Stimulated activated CD4-positive, alpha-beta T cell treated with anti-CD3 and anti-CD28 coated beads, Interleukin-15, amount 100 ng/mL, for 24 hours (primary cell): ENCODE data around the gene SLC25A26.

ENCODE experiments used
- DNase-seq: peaks from one replicate; pipeline ENCODE4 v3.0.0-alpha.2; 2020

Gene SLC25A26

GRCh38 chr3:66379565-66379964 is 158.8 kb downstream of the SLC25A26 start:
- no peak for DNase-seq

DNA sequence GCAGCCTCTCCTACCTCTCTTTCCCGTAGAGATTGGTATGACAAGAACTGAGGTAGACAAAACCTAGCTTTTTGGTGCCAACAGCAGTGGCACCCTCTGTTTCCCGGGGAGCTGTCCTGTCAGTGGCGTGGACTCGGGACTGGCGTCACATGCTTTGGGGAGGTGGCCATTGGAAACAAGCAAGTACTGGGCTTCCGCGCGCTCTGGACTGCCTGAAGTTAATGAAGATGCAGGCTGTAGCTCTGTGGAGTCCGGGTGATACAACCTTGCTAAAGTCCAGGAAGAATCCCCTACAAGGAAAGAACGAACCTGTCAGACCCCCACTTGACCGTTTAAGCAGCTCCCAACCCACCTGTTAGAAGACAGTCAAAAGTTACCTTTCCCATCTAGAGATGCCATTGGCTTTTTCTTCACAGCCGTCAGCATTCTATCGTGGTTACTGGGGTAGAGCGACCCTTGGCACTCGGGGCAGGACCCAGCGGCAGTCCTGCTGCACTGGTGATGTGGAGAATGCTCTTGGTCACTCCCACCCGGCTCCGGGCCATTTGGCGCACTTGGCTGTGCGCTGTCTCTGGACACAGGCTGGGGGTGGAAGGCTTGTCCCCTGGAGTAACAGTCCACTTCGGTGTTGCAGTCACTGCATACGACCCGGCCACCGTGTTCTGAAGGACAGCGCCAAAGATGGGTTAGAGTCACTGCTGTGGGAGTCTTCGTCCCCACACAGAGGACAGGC is 159.6 kb downstream of the SLC25A26 start:
- DNase-seq = no peak

GRCh38 chr3:66381626-66382025 is 160.8 kb downstream of the SLC25A26 start:
- no peak for DNase-seq

GRCh38 chr3:66382142-66382541 is 161.3 kb downstream of the SLC25A26 start:
- no peak for DNase-seq

GRCh38 chr3:66383023-66383422 is 162.2 kb downstream of the SLC25A26 start:
- no peak for DNase-seq

DNA sequence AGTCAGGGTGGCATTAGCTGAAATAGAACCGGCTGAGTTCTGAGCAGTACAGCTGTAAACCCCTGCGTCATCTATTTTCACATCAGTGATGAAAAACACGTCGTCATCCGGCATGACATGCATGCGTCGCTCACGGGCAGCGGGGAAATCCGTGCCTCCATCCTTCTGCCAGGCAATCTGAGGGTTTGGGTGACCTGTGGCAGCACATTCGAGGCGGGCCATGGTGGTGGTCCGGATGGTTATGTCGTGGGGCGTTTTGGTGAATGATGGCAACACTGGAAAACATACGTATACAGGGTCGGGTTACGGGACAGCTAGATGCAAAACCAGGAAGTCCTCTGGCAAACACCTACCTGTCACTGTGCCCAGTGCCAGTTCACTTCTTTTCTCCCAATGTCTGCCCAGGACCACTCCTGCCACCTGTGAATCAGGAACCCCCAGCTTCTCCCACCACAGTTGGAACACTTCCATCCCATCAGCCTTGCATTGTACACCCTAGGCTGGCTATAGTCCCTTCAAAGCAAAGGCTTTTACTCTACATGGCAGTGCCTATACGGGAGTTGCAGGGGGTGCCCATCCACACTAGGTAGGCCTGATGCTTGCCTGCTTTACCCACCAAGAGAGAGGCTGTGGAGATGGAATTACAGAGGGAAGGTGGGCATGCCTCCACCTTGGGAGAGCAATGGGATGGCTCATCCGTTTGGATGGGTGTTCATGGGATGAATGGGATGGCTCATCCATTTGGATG is 163.4 kb downstream of the SLC25A26 start:
- DNase-seq = no peak

GRCh38 chr3:66385066-66385465 is 164.3 kb downstream of the SLC25A26 start:
- DNase-seq = no peak

DNA sequence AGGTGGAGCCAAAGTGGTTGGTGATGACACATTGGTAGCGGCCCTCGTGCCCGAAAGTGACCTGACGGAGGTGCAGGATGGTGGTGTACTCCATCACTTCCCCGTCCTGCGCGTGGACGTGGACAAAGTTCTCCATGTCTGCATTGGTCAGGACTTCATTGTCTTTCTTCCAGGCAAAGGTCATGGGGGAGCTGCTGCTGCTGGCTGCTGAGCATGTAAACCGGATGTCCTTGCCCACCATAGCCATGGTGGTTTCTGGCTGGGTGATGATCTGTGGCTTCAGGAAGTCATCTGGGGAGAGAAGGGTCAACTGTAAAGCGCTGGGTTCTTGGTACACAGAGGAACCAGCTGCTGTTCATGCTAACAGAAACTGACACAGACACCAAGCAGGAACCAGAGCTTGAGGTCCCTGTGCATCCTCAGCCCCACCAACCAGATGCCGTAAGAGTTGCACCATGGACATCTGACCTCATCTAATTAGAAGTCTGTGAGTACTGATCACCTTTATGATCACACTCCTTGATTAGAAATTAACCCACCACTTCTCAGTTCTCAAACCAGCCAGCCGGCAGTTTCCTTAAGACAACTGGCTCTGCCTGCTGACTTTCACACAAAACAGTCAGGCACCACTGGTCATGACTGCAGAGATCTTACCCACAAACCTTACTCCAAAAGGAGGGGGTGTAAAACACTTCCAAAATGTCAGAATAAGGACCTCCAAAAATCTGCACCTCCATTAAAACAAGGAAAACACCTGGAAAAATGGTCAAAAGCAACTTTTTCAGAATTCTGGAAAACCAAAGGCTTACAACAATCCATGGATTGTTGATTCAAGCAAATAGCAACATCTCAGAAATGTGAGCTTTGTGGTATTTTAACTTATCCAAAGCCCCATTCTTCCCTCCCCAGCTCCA is 165.5 kb downstream of the SLC25A26 start:
- DNase-seq = no peak

- DNase-seq = no peak
Observed at GRCh38 chr3:66386925-66387650, 166.3 kb downstream of the SLC25A26 start.

DNA sequence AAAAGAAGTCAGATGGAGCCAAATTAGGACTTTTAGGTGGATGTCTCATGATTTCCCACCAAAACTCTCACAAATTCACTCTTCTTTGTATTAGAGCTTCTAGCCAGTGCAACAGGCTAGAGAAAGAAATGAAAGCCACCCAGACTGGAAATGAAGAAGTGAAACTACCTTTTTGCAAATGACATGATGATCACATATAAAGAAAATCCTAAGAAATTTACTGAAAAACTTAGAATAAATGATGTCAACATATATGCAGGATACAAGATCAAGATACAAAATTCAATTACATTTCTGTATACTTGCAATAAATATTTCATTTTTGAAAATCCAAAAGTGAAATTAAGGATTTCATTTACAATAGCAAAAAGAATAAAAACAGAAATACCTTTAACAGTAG is 169.2 kb downstream of the SLC25A26 start:
- DNase-seq = no peak

GRCh38 chr3:66392512-66392911 is 171.7 kb downstream of the SLC25A26 start:
- no peak for DNase-seq

DNA sequence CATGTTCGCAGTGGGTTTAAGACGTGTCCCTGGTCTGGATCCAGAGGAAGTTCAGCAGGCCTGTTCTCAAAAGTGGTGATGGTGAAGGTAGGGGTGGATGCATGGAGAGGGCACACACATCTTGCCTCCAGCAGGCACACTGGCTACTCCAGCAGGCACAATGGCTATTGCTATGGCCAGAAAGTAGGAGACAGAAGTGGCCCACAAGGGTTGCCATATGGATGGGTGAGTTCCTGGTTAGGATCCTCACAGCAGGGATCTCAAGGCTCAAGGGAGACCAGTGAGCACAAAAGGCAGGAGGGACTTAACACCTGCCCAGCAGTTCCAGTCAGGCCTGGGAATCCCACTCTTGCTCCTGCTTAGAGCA is 172.1 kb downstream of the SLC25A26 start:
- no peak for DNase-seq

GRCh38 chr3:66393333-66394005 is 172.7 kb downstream of the SLC25A26 start:
- no peak for DNase-seq

GRCh38 chr3:66394019-66394752 is 173.4 kb downstream of the SLC25A26 start:
- DNase-seq = peak; percentile 47

DNA sequence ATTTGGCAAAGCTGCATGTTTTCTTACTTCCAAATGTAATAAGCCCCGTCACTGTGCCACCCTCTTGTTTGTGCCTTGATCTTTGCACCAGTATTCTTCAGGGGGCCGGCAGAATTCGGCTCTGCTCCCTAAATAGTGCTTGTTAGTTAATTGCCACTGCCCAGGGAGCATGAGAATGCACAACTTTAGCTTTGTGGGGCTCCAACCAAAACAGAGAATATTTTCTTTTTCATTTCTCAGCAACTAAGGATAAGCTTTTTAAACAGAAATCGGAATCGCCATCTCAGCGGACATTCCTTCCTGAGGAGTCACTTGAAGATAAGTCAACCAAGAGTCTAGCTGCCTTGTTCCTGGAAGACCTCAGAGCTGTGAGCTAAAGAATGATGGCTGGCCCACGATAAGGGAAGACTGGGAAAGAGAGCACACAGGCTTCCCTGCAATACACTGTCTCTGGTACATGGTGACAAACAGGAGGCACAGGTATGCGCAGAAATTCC is 174.0 kb downstream of the SLC25A26 start:
- DNase-seq = no peak

DNA sequence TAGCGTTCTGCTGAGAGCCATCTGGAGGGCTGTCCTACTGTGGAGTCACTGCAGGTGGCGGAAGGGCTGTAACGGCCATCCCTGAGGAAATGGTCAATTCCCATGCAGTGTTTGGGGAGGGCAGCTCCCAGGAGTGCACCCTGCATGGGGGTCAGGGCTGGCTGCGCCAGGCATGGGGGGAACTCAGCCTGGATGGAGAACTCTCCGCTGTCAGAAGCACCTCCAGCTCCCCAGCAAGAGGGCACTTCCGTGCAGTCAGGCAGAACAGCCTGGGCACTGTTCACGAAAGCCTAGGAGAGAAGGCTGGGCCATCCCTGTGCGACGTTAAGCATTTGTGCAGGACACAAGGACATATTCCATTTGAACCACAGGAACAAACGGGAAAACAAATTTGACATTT is 174.8 kb downstream of the SLC25A26 start:
- no peak for DNase-seq

DNA sequence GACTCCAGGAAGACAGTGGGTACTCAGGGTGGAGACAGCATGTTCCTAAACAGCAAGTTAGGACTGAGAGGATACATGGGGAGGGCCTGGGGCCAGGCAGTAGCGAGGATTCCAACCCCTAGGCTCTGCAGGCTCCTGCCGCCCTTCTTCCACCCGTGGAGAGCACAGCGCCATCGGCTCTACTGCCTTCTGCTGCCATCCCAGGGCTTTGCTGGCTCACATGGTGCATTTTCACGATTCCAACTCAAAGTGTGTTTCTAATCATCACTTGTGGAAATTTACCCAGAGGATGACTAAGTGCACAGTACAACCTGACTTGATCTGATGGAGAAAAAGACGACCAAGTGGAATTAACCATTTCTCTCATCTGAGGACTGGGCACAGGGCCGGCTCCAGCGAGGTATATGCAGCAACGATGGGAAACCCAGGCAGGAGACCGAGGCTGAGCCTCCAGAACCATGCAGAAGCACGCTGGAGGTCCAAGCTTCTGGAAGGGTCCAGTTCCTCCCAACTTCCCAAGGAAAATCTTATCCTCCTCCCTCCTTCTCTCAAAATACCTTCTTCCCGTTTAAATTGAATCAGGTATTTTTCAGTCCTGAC is 175.5 kb downstream of the SLC25A26 start:
- no peak for DNase-seq

DNA sequence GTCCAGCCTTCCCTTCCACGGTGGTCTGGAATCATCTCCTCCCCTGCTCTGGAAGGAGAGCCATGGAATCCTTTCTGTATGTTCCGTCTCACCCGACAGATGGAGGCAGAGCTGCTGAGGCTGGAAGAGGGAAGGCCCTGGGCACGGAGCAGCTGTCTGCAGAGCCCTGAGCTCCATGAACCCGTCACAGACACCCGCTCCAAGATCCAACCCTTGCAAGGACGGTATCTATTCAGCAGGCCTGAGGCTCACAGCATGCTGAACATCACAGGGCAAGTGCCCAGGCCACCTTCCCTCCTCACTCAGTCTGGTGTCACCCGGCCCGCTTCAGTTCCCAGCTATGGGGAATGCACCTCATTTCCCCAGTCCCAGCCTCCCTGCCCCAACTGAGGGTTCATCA is 176.1 kb downstream of the SLC25A26 start:
- DNase-seq = no peak

DNA sequence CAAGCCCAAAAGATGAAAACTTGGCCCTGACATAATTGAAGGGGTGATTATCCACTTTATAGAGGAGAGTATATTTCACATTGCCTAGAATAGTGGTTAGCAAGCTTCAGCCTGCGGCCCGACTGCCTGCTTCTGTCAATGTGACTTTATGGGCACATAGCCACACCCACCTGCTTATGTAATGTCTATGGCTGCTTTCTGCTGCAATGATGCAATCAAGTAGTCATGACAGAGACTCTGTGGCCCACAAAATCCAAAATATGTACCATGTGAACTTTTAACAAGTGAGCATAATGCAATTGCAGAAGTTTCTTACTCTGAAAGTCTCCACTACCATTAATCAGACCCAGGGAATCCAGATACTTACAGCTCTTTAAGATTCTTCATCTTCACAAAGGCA is 176.9 kb downstream of the SLC25A26 start:
- no peak for DNase-seq

- no peak for DNase-seq
Observed at GRCh38 chr3:66398228-66399025, 177.6 kb downstream of the SLC25A26 start.
